Hepatocyte (in vitro differentiated cells): Measurements from ENCODE around the gene LYPD1. TPM values are rescaled to one million over a fixed set of nuclear protein-coding genes. Genes with fewer than 3 reads are reported as not detected.

Experiments
- DNase-seq: peaks from one replicate; pipeline ENCODE4 v3.0.0-alpha.2; 2016; ENCODE audit warnings: low spot score
- H2AFZ ChIP-seq: fragments of 200-600 bp; sonication (generic); 2 replicates; pipeline ENCODE4 v1.6.0; 2016; ENCODE audit warnings: antibody characterized with exemption, mild to moderate bottlenecking
- H3K27ac ChIP-seq: fragments of 200-600 bp; sonication (generic); 2 replicates; pipeline ENCODE4 v1.5.1; 2016; ENCODE audit warnings: mild to moderate bottlenecking
- H3K27me3 ChIP-seq: fragments of 200-600 bp; sonication (generic); 2 replicates; pipeline ENCODE4 v1.6.1; 2016
- H3K36me3 ChIP-seq: fragments of 200-600 bp; sonication (generic); replicated peaks from 2 replicates; pipeline ENCODE4 v1.5.1; 2016; ENCODE audit warnings: low read depth; ENCODE audit not compliant: insufficient read depth
- H3K4me1 ChIP-seq: fragments of 200-600 bp; sonication (generic); 2 replicates; pipeline ENCODE4 v1.5.1; 2016; ENCODE audit warnings: mild to moderate bottlenecking, moderate library complexity; ENCODE audit not compliant: insufficient read depth
- H3K4me2 ChIP-seq: fragments of 200-600 bp; sonication (generic); 2 replicates; pipeline ENCODE4 v1.6.0; 2016
- H3K4me3 ChIP-seq: fragments of 200-600 bp; sonication (generic); 2 replicates; pipeline ENCODE4 v1.5.1; 2016; ENCODE audit warnings: mild to moderate bottlenecking
- H3K79me2 ChIP-seq: fragments of 200-600 bp; sonication (generic); 2 replicates; pipeline ENCODE4 v1.6.0; 2017; ENCODE audit warnings: mild to moderate bottlenecking
- H3K9me2 ChIP-seq: fragments of 200-600 bp; sonication (generic); replicated peaks from 2 replicates; pipeline ENCODE4 v1.6.0; 2017; ENCODE audit warnings: mild to moderate bottlenecking; ENCODE audit not compliant: insufficient read depth
- H3K9me3 ChIP-seq: fragments of 200-600 bp; sonication (generic); 2 replicates; pipeline ENCODE4 v1.5.1; 2016; ENCODE audit warnings: low read depth, mild to moderate bottlenecking
- H4K20me1 ChIP-seq: fragments of 200-600 bp; sonication (generic); 2 replicates; pipeline ENCODE4 v1.6.0; 2016; ENCODE audit warnings: mild to moderate bottlenecking; ENCODE audit not compliant: insufficient read depth, poor library complexity, severe bottlenecking
- EZH2 ChIP-seq: fragments of 200-600 bp; sonication (generic); IDR thresholded peaks from 2 replicates; pipeline ENCODE4 v1.6.1; 2016; ENCODE audit warnings: antibody characterized with exemption, mild to moderate bottlenecking, borderline replicate concordance
- EZH2phosphoT487 ChIP-seq: fragments of 200-600 bp; sonication (generic); IDR thresholded peaks from one replicate; pipeline ENCODE4 v1.6.1; 2018; ENCODE audit warnings: antibody characterized with exemption, mild to moderate bottlenecking, low read depth, moderate library complexity; ENCODE audit not compliant: unreplicated experiment, severe bottlenecking
- WGBS: methylation state at CpG from one replicate; pipeline ENCODE4 v1.1.6; 2016; ENCODE audit warnings: low lambda C conversion rate; ENCODE audit errors: missing lambda C conversion rate; 5-methylcytosine and 5-hydroxymethylcytosine counted together
- polyA plus RNA-seq: library from polyadenylated mRNA; unstranded; fragments of >200 nt; fragmentation: Nextera tagmentation; extraction: Ambion mirVana; gene quantifications from 2 replicates; pipeline ENCODE4 v1.2.1, GENCODE V29; 2016
- total RNA-seq: library from RNA; depleted of rRNA; stranded (reverse); fragments of >200 nt; gene quantifications from 2 replicates; pipeline ENCODE4 v1.2.3, GENCODE V29; 2014
- TF ChIP-seq, protein P1 (sequence below): fragments of 200-600 bp; sonication (generic); IDR thresholded peaks from 2 replicates; pipeline ENCODE4 v1.5.1; 2016; ENCODE audit warnings: antibody characterized with exemption, mild to moderate bottlenecking; ENCODE audit not compliant: poor library complexity

The LYPD1 gene
- total RNA-seq (23.1 and 25.1 TPM in 2 replicates), polyA plus RNA-seq (17.4 and 20.2 TPM in 2 replicates)

DNA sequence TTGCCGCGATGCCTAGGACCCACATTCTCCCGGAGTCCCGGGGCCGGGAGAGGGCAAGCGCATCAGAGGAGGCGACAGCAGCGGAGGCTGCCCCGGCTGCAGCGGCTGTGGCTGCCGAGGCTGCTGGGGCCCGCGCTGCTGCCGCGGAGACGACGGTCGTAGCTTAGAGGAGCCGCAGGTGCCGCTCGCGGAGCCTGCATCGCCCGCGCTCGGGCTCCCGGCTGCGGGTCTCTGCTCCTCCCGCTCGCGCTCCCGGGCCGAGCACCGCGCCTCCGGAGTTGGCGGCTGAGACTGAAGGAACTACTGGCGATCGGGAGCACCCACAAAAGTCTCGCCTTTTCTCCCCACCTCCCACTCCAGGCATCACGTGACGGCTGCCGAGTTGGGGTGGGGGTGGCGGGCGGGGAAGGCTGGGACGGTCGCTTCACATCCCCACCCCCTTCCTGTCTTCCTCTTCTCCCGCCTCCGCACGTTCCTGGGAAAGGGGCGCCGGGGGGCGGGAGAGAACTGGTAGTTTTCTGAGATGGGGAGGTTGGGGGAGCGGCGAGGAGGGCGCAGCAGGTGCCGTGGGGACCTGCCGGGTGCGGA is at the start of gene LYPD1:
Gene LYPD1 (minus strand): TSS at position 298 of the 588 bp plus-strand sequence. CDS start 273 bp downstream, at position 25.
- no peaks in the 10 kb centered on the region for H3K9me3 ChIP-seq
- no peaks in the 10 kb centered on the region for H3K9me2 ChIP-seq
- peaks cover 48% of the 10 kb centered on the region for H3K27me3 ChIP-seq
- H3K36me3 ChIP-seq, result no peaks in the 10 kb centered on the region
- H3K4me2 ChIP-seq, result peak within 1 kb of the TSS; percentile 97
- H4K20me1 ChIP-seq, result no peaks in the 10 kb centered on the region
- TF ChIP-seq EZH2 (no peak), EZH2phosphoT487 (no peak)
- TF ChIP-seq, protein P1, sequence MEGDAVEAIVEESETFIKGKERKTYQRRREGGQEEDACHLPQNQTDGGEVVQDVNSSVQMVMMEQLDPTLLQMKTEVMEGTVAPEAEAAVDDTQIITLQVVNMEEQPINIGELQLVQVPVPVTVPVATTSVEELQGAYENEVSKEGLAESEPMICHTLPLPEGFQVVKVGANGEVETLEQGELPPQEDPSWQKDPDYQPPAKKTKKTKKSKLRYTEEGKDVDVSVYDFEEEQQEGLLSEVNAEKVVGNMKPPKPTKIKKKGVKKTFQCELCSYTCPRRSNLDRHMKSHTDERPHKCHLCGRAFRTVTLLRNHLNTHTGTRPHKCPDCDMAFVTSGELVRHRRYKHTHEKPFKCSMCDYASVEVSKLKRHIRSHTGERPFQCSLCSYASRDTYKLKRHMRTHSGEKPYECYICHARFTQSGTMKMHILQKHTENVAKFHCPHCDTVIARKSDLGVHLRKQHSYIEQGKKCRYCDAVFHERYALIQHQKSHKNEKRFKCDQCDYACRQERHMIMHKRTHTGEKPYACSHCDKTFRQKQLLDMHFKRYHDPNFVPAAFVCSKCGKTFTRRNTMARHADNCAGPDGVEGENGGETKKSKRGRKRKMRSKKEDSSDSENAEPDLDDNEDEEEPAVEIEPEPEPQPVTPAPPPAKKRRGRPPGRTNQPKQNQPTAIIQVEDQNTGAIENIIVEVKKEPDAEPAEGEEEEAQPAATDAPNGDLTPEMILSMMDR, result no peak
- no peak within 1 kb of the TSS for H3K27ac ChIP-seq
- H3K4me1 ChIP-seq, result peaks cover 8% of the 10 kb centered on the region
- H2AFZ ChIP-seq, result peak within 1 kb of the TSS; percentile 69
- WGBS, result 1% methylated on average over 48 of the region's 59 CpGs
- H3K4me3 ChIP-seq, result peak within 1 kb of the TSS; percentile 58
- peak; percentile 55 for DNase-seq
- no peaks in the 10 kb centered on the region for H3K79me2 ChIP-seq

DNA sequence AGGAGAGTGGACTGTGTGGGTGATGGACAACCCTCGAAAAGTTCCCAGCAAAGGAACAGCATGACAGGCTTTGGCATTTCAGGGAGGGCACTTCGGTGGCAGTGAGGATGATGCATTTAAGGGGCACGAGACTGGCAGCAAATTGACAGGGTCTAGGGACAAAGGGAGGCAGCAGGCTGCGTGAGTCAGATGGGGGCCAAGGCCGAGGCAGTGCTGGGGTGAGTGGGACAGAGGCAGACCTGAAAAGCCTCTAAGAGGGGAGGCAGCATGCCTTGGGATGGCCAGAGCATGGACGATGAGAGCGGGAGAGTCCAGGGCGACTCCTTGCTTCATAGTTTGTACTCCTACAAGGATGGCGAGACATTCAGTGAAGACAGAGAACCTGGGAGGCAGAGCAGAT is 49.5 kb upstream of the LYPD1 start:
- H3K36me3 ChIP-seq, result no peaks in the 10 kb centered on the region
- 92% methylated on average over 9 of the region's 9 CpGs for WGBS
- no peaks in the 10 kb centered on the region for H3K9me3 ChIP-seq
- DNase-seq, result no peak
- no peak overlapping the region for H3K27ac ChIP-seq
- no peaks in the 10 kb centered on the region for H3K9me2 ChIP-seq
- TF ChIP-seq EZH2phosphoT487 (no peak), EZH2 (no peak)
- TF ChIP-seq, protein P1, result no peak
- H3K4me1 ChIP-seq, result no peaks in the 10 kb centered on the region
- H3K27me3 ChIP-seq, result no peaks in the 10 kb centered on the region
- no peak overlapping the region for H2AFZ ChIP-seq
- H4K20me1 ChIP-seq, result no peaks in the 10 kb centered on the region
- no peaks in the 10 kb centered on the region for H3K79me2 ChIP-seq
- H3K4me2 ChIP-seq, result no peak overlapping the region
- H3K4me3 ChIP-seq, result no peak overlapping the region

DNA sequence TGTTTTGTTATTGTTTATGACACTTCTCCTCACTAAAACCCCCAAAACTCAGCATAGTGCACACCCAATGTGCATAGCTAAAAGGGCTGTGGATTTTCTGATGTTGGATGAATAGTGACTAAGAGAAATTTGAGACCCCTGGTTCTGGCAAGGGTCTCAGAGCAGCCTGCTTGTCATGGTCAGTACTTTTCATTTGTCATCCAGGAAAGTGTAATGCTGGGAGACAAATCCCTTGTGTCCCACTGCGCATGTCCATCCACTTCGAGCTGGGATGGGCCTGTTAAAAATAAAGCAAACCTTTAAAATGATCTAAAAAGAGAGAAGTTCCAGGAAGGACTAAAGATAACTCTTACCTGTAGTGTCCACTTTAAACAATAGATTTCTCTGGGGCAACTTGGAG is 46.9 kb upstream of the LYPD1 start:
- Histone ChIP-seq H2AFZ (no peak overlapping the region), H3K4me3 (no peak overlapping the region), H3K27me3 (no peaks in the 10 kb centered on the region), H3K27ac (no peak overlapping the region), H3K4me1 (no peaks in the 10 kb centered on the region), H3K9me2 (no peaks in the 10 kb centered on the region), H3K9me3 (no peaks in the 10 kb centered on the region), H3K79me2 (no peaks in the 10 kb centered on the region), H3K36me3 (no peaks in the 10 kb centered on the region), H3K4me2 (no peak overlapping the region), H4K20me1 (no peaks in the 10 kb centered on the region)
- 88% methylated on average over 2 of the region's 2 CpGs for WGBS
- no peak for DNase-seq
- no peak for TF ChIP-seq EZH2
- TF ChIP-seq, protein P1, result no peak
- TF ChIP-seq EZH2phosphoT487, result no peak
